ENCODE data around the gene APBA2.

APBA2 gene

DNA sequence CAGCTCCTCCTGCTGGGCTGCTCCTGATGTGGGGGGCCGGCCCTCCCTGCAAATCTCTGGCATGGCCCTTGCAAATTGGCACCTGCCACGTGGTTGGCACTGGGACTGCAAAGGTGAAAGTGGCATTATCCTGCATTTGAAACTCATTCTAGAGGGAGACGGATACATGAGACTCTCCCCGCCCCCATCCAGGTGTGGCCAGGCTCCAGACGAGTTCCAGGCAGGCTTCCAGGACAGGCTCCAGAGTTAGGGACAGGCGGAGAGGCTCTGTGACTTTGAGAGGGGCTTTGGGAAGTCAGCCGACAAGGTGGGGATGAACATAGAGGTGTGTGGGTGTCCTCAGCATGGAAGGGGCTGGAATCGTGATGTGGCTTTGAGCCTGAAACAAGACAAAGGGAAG, 178.5 kb downstream of the APBA2 start:
- H3K4me3 ChIP-seq, result no peak overlapping the region
- H3K27ac ChIP-seq, result no peak overlapping the region

DNA sequence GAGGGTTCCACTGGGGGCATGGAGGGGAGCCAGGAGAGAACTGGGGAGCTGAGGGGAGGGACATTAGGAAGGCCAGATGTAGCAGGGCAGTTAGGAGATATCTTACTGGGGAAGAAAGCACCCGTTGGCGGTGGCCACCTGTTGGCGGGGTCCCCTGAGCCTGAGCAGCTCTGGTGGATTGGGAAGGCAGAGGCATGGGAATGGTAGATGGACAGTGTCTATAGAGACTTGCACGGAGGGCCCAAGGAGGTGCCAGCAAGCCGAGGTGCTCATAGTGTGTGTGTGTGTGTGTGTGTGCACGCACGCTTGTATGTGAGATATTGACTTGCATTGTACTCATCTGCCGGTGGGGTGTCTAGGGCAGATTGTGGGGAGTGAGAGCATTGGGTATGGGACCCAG, 179.0 kb downstream of the APBA2 start:
- Histone ChIP-seq H3K4me3 (no peak overlapping the region), H3K27ac (no peak overlapping the region)

DNA sequence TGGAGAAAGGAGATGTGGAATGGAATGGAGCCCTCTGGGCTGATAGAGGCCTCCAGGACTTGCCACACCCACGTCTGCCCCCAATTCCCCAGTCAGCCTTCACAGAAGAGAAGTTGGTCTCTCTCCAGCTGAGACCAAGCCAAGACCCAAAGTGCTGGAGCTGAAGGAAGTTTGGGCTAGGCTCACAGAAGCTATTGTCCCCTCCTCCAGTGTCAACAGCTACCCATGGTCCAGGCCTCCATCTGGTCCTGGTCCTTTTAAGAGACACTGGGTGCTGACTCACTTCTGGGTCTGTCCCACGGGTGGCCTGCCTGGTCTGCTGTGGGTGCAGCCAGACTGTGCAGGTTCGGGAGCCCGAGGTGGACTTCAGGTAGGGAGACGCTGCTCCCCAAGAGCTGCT, 179.8 kb downstream of the APBA2 start:
- Histone ChIP-seq H3K27ac (no peak overlapping the region), H3K4me3 (no peak overlapping the region)

- Histone ChIP-seq H3K4me3 (no peak overlapping the region), H3K27ac (no peak overlapping the region)
Measured at GRCh38 chr15:29066310-29066709, 180.5 kb downstream of the APBA2 start.

DNA sequence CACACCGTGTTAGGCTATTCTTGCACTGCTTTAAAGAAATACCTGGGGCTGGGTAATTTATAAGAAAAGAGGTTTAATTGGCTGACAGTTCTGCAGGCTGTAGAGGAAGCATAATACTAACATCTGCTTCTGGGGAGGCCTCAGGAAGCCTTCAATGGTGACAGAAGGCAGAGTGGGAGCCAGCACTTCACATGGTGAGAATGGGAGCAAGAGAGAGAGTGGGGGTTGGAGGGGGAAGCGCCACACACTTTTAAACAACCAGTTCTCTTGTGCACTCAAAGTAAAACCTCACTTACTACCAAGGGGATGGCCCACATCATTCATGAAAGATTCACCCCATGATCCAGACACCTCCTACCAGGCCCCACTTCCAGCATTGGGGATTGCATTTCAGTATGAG, 181.1 kb downstream of the APBA2 start:
- H3K4me3 ChIP-seq, result no peak overlapping the region
- H3K27ac ChIP-seq, result no peak overlapping the region

DNA sequence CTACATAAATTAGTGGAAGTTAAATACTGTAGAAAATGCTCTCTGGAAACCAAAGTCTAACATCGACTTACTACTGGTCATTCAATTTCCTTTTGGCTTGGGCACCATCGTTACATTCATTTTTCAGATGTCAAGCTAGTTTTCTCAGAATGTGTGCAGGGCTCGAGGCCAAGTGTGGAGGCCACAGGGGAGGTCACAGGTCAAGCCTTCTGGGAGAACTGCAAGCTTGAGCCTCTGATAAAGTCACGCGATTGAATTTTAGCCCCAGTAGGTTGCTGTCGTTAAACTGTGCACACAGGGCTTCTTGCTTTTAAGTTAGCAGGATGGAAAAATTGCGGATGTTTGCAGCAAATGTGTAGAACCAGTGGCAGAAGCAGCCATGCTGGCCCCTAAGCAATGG, 182.2 kb downstream of the APBA2 start:
- no peak overlapping the region for H3K4me3 ChIP-seq
- H3K27ac ChIP-seq, result no peak overlapping the region

DNA sequence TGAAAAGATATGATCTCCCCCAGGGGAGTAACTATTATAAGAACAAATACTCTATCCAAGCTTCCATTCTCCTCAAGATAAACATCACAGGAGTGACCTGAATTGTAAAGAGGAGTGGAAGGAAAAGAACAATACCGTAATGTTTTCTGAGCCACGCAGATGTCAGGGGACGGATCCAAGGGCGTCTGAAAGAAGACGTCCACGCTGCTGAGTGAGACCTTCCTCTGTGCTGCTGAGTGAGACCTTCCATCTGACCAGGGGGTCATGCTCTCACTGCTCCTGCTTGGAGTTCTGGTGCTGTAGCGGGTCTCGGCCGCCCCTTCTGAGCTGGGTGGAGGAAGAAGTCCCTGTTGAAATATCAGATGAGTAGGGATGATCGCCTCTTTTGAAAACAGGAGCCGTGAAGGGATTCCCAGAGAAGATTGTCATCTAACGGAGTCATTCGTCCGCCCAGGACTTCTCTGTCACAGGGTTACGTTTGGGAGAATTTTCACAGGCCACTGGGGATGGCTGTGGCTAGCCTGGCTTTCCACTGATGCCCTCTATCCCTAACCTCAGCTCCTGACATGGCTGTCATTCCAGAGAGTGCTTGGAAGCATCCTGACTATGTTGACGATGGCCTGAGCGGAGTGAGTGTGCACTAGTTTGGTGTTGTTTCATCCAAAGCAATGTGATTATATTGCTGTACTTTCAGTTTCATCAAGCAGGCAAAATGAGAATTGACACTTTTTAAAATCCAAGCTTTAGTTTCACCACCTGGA, 184.9 kb downstream of the APBA2 start:
- Histone ChIP-seq H3K4me3 (no peak overlapping the region), H3K27ac (no peak overlapping the region)

GRCh38 chr15:29071232-29071881, 185.6 kb downstream of the APBA2 start:
- no peak overlapping the region for H3K27ac ChIP-seq
- H3K4me3 ChIP-seq, result no peak overlapping the region

DNA sequence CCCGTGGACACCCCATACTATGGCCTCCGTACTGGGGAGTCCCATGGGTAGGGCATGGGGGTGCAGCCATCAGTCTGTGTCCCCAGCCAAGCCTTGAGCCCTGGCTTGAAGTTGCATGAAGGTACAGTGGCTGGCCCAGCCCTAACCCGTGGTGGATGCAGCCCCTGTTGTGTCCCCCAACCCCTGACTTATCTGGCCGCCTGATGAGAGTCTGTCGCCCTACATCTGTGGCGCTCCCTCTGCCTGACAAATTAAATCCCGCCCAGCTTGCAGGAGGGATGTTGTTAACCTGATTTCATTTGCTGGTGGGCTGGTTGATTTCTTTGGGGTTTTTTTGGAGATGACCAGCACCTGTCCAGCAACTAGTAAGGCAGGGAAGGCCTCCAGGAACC, 186.1 kb downstream of the APBA2 start:
- no peak overlapping the region for H3K27ac ChIP-seq

DNA sequence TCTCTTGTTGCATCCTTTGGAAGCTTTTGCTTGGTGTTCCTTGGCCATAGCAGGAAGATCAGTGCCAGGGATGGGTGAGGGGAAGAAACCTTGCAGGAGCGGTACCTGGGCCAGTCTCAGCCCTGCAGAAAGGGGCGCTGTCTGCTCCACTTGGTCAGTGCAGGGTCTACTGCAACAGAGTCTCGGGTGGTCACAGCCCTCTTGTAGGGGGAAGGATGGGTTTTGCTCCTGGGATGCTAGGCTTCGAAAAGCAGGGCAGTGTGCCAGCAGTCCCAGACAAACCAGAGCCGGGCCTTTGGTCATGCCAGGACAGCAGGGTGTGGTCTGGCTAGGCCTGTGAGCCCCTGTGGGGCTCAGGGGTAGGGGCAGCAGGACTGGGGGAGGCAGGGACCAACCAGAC, 186.7 kb downstream of the APBA2 start:
- no peak overlapping the region for H3K27ac ChIP-seq
- H3K4me3 ChIP-seq, result no peak overlapping the region

More for the DNA sequence above, 186.1 kb downstream of the APBA2 start:
- no peak overlapping the region for H3K4me3 ChIP-seq

- Histone ChIP-seq H3K4me3 (no peak overlapping the region), H3K27ac (no peak overlapping the region)
Measured at GRCh38 chr15:29074045-29074444, 188.3 kb downstream of the APBA2 start.

GRCh38 chr15:29078541-29078940, 192.8 kb downstream of the APBA2 start:
- no peak overlapping the region for H3K4me3 ChIP-seq
- no peak overlapping the region for H3K27ac ChIP-seq

GRCh38 chr15:29079479-29079878, 193.7 kb downstream of the APBA2 start:
- no peak overlapping the region for H3K27ac ChIP-seq
- H3K4me3 ChIP-seq, result no peak overlapping the region

DNA sequence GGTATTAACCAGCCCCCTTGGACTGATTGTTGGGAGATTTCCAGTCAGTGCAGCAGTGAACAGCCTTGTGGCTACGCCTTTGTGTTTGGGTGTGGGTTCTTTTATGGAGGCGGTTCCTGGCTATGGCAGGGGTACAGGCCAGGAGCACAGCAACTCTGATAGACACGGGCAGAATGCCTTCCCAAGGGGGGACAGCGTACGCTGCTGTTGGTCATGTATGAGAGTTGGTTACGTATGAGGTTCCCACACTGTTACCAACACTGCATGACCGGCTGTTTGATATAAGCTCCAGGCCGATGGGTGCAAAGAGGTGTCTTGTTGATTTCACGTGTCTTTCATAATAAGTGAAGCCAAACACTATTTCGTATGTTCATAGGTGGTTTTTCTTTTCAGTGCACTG, 196.0 kb downstream of the APBA2 start:
- Histone ChIP-seq H3K27ac (no peak overlapping the region), H3K4me3 (no peak overlapping the region)

- no peak overlapping the region for H3K27ac ChIP-seq
- H3K4me3 ChIP-seq, result no peak overlapping the region
Measured at GRCh38 chr15:29083161-29083560, 197.4 kb downstream of the APBA2 start.

- Histone ChIP-seq H3K27ac (no peak overlapping the region), H3K4me3 (no peak overlapping the region)
Measured at GRCh38 chr15:29083858-29084257, 198.1 kb downstream of the APBA2 start.

- Histone ChIP-seq H3K4me3 (no peak overlapping the region), H3K27ac (no peak overlapping the region)
Measured at GRCh38 chr15:29086001-29086400, 200.2 kb downstream of the APBA2 start.

GRCh38 chr15:29086891-29087290, 201.1 kb downstream of the APBA2 start:
- H3K4me3 ChIP-seq, result no peak overlapping the region
- no peak overlapping the region for H3K27ac ChIP-seq

- H3K27ac ChIP-seq, result no peak overlapping the region
- H3K4me3 ChIP-seq, result no peak overlapping the region
Measured at GRCh38 chr15:29087521-29088285, 201.9 kb downstream of the APBA2 start.

DNA sequence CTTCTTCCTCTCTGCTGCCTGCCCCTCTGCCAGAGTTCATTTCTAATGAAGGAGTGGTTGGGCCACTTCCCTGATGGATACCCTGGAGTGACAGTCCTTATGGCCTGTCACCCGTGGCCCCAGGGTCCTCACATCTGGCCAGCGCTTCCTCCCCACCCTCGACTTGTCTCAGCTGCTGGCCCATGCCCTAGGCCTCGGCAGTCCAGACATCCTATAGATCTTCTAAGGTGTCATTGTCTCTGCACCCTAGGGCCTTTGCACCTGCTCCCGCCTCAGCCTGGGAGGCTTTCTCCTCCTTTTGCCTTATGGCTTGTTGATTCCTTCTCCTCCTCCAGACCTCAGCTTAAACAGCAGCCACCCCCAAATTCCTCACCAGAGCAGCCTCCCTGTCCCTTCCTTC, 202.9 kb downstream of the APBA2 start:
- no peak overlapping the region for H3K27ac ChIP-seq

More for the DNA sequence above, 202.9 kb downstream of the APBA2 start:
- no peak overlapping the region for H3K4me3 ChIP-seq
